NCI-H128 (cell line): Measurements from ENCODE around the gene LRIG3.

Experiments
- DNase-seq: peaks from one replicate; lab custom pipeline; 2025; ENCODE audit not compliant: unreplicated experiment; lab: John Stamatoyannopoulos, UW

The LRIG3 gene

DNA sequence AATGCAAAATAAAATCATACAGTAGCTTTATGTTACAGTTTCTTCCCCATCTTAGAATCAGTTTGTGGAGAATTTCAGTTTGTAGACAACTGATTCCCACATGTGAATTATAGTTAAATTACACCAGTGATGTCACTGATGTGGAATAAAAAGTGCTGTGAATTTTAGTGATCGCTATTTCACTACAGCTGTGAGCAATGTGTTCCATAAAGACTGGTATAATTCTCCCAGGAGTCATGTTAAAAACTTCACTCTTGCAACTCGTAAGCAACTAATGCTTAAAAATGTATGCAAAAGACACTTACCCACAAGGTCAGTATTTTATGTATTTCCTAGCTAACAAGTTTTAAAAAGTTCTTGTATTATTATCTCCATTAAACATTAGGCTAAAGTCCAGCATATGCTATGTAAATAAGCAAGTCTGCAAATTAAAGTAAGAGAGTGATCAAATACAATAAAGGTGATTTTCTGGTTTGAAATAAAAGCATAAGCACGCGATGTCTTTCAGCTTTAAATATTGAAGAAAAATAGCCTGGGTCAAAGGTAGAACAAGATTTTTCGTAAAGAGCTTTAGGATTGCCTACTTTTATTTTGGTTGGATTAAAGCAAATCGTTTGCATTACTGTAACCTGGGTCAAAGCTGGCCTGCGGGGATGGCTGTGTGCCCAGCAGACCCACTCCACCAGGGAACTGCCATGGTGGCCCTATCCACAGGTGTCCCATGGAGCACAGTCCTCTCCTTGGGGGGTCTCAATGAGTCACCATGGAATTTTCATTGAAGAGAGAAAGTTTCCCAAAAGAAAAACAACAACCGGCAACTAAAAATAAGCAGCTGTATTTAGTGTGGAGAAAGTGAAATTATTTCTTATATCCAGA is 12.7 kb upstream of the LRIG3 start:
- no peak for DNase-seq

DNA sequence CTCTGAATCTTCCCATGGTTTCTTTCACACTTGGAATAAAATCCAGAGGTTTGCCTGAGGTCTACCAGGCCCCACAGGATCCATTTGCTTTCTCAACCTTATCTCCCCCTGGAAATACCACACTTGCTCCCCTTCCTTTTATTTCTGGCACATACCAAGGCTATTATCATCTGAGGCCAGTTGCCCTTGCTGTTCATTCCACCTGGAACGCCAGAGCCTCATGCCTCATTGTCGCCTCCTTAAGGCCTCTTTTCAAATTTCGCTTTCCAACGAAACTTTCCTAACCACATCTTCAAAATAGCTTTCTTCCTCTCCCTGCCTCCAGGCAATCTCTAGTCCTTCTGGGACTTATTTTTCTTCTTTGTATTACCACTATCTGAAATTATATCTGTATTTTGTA is 11.2 kb upstream of the LRIG3 start:
- no peak for DNase-seq

DNA sequence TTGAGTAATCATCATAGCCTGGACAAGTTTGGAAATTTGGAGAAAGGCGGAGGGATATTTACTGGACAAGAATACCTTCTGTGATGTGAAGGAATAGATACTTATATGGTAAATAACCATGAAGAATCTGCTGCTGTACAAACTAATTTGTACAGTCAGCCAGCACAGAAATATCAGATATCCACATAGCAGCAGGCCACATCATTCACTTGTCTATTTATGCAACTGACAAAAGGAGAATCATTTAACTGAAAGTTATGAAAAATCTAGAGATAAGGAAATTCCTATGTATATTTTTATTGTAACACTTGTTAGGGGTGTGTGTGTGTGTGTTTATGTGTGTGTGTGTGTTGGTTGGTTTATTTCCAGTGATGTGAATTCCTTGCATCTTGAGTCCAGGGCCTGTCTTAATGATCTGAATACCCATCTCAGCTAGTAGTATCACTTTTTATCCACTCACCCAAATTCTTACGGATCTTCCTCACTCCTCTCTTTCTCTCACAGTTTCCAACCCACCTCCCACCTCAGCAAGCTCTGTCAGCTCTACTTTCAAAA is 10.5 kb upstream of the LRIG3 start:
- DNase-seq: no peak

DNA sequence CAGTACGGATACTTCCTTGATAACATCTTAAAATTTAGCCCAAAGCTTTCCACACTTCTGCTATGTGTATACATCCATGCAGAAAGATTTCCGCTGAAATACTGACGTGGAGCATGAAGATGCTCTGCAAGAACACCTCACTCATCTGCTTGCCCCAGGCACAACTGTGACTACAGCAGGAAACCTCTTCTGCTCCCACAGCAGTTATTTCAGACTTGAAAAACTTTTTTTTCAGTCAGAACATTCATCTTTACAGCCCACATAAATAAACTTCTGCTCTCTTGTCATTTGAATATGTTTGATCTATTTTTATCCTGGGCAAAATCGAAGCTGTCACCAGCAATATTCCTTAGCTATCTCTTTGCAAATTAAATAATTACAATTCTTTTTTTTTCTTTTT is 6.8 kb upstream of the LRIG3 start:
- DNase-seq: no peak

DNA sequence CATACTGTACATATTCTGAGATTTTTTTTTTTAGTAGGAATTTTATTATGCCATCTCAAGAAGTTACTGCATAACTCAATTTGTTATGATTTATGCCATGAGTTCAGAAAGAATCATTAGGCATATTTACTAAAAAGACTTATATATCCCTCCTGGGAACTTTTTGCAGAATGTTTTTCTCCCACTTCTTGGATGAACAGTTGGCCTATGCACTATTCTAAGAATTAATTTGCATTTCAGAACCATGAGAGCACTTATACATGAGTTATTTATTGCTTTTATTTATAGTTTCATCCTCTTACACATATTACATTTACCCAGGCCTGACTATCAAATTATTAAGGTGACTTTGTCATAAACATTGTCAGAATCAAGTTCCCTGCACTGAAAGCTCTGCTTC is 6.3 kb upstream of the LRIG3 start:
- no peak for DNase-seq

DNA sequence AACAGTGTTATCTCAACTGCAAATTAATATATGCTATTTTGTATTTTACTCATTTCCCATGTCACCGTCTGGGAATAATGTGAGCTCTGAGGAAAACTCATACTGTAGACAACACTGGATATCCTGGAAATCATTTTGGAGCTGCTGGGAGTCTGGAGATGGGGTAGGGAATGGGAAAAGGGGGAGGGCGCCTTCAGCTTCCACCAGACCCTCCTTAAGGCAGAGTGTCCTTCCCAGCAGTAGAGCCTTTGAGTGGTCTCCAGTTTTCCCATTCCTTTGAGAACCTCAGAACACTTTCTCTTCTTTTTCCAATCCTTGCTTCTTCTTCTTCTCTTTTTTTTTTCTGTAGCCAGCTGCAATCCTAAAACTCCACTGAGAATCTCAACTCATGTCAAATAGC is 5.4 kb upstream of the LRIG3 start:
- DNase-seq: no peak

DNA sequence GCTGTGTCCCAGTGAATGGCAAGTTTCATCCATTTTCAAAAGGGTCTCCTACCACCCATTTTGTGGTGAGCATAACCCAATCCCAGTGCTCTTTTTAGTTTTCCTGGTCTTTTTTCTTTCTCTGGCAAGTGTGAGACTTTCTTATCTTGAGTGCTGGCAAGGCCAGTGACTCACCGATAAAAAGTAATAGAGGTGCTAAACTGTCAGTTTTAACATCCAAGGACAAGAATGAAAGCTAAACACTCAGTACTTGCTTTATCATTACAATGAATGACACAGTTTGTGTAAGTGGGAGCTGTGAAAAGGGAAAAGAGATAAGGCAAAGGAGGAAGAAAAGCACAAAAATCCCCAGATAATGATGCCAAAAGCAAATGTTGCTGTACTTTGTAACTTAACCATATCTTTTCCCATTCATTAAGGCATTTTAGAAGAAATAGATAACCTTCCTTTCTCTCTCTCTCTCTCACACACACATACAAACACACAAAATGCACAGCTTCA is 4.9 kb upstream of the LRIG3 start:
- DNase-seq: no peak

DNA sequence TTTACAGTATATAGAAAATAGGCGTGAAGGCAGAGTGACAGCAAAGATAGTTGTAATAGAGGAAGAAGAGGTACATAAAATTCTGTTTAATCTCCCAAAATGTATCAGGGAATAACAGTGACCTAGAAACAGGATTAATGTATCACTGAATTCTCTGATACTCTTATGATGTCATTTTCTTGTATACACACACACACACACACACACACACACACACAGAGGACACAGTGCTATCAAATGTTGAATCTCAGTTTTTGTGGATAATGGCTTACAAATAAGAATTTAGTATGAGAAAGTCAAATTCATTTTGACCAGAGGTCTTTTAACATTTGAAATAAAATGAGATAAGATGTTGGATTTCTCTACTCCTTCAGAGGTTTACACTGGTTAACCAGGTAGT is 4.3 kb upstream of the LRIG3 start:
- no peak for DNase-seq

DNA sequence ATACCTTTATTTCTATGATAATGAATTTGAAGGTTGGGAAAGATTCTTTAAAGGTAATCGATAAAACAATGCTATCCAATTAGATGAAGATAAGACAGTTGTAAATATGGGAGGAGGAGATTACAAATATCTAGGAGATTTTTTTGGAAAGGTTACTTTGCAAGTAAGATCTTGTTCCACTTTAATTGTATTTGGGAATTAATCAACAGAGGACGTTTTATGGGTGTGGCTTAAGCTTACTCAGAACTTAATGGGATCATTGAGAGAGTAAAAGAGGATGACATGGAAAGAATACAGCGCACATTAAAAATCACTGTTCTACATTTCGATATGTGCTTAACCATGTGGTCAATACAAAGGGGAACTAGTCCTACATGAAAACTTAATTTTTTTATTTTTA is 3.5 kb upstream of the LRIG3 start:
- no peak for DNase-seq

DNA sequence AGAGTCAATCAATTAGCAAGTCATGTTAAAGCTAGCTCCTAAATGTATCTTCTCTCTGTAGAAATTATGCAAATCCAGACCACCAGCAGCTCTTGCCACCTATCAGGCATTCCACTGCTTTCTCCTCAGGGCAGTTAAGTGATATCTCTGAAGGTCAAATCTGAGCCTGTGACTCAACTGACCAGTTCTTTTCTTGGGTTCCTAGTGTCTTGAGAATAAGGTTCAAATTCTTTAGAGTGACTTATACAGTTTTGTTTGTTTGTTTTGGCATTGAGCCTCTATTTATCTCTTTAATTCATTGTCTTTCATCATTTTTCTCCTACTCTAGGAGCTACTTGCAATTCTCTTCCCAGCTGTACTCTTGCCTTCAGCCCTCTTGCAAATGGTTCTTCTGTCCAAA is 2.5 kb upstream of the LRIG3 start:
- no peak for DNase-seq

DNA sequence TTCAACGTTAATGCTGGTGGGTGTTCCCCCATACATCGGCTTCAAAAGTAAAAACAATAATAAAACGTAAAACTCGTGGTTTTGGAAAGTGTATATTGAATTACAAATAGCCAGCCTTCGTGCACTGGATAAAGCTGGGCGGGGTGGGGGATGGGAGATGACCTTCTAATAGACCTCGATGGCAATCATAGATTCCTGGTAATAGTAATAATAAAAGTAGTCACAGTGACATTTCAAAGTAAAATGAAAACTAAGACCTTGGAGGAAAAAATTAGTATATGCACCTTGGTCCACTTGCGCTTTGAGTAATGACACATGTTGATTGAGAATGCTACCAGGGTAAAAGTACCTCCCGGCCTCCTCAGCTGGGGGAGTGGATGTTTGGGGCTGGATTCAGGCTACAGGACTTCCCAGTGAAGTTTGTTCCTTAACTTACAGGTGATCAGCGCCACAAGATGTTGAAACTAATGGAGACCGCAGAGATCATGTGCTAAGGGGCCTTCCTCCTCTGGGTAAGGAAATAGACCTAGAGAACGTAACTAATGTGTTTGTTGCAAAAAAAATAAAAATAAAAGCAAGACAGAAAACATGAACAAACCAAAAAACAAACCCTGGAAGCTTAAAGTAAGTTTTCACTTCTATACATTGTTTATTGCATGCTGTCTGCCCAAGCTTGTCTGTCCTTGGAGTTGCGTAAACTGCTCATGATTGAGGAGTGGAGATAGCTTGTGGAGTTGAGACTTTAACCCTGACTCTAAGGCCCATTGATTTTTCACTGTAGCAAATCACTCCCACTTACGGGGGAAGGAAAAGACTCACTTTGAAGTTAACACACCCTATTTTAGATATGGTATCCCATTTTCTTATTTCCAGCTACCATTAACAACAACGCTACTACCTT is 907 bp upstream of the LRIG3 start:
- no peak for DNase-seq

DNA sequence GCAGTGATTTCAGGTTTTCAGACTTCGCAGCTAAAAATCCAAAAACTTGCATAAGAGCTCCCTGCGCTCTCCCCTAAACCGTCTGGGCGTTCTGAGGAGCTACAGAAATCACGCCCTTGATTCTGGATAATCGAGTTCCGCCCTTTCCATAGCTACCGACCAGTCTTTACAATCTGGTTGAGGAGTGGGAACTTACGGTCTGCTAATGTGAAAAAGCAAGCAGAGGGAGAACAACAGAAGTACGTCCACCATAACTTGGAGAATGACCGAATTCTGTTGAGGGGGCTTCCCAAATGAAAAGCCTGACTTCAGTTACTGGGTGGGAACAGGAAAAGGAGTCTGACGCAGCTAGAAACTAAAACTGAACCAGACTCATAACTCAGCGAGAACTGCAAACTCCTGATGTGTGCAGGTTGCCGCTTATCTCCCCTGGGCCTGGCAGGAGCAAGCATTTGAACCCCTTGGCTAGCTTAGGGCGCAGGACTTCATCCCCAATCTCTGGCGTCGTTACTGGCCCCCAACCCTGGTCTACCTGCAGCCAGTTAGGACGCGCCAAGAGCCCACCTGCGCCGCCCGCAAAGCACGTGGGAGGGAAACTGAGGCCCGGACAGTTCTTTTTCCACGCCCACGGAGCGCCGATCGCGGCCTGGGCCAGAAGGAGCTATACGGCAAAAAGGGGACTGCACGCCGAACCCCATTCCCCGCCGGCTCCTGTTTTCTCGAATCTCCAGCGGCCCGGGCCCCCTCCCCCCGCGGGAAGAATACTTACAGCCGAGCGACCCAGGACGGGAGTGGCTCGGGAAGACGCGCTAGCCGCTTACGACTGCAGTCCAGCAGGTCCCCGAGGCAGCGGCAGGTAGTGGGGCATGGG is 838 bp downstream of the LRIG3 start:
- no peak for DNase-seq

DNA sequence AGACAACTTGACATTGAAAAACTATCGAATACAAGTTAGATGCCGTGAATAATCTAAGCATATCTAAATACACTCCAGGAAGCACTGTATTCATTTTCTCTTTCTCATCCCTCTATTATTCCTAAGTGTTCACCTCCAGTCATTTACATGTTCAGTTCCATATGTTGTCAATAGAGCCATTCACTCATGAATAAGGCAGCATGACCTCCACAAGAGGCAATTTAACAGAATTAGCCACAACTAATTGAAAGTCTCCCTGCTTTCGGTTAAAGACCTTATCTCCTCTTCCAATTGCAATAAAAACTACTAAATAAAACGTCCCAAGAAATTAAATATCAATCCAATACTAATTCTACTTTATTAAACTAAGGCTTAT is 1.8 kb downstream of the LRIG3 start:
- no peak for DNase-seq

DNA sequence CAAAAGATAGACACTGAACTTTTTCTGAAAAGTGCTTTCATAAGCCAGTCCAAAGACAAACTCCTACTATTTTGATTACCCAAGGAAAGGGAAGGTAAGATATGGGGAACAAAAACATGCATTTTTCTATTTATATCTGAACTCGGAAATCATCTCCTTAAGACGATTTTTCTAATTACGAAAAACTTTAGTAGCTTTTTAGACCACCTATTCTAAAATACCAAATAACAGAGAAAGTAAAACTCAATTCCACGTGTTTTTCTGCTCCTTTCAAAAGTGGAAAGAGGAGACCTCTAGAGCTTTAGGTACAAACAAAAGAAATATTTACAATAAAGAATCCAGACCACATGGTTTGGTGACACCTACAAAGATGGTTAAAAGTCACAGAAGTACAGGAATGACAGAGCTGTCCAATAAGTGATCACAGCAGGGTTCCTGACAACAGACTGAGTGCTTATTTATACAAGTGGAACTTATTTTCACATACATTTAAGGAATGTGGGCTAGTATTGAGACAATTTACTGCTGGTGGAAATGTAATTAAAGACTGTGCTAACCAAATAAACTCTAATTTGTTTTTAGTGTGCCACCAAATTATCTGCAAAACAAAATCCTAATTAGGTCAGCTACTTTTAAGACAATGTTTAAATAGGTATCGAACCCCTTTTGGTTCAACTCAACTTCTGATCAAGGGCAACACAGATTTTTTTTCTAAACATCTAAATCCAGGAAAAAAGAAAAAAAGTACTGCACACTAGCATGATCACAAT is 2.4 kb downstream of the LRIG3 start:
- no peak for DNase-seq

DNA sequence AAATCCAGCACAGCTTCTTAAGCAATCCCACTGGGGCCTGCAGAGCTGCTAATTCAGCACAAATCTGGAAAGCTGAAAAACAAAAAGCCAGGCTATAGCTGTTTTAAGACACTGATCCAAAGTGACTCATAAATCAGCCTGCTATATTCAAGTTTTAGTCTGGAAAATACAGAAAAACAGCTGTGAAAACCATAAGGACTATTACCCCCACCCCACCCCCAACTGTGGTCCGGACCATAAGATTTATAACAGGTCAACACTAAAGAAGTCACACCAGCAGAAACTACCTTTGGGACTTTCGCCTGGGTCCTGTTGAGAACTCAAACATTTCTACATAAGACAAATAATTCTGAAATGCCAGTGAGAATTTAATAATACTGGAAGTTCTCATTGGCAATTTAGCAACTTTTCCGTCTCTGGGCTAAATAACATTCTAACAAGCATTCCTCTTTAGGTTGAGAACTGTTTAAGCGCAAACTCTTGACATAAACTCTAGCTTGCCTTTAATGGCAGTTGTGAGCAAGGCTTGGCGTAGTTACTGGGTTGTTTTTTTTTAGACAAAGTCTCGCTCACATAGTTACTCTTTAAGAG is 3.3 kb downstream of the LRIG3 start:
- DNase-seq: no peak

DNA sequence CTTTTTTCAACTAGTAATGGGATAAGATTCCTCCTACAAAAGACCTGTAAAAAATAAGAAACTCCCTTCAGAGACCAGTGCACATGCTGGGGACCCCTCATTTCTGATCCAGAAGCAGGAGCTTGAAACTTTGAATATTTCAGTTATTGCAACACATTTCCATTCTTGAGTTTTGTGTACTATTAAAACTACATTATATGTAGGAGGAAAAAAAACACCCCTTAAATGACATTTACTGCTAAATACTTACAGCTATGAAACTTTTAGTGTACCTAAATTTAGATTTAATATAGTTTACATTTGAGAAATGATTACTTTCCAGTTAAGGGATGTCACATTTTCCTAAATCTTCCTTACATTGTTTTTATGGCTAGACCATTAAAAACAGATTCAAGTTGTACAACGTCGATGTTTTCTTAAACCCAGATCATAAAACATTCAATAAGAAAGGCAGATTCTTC is 4.1 kb downstream of the LRIG3 start:
- DNase-seq: no peak

DNA sequence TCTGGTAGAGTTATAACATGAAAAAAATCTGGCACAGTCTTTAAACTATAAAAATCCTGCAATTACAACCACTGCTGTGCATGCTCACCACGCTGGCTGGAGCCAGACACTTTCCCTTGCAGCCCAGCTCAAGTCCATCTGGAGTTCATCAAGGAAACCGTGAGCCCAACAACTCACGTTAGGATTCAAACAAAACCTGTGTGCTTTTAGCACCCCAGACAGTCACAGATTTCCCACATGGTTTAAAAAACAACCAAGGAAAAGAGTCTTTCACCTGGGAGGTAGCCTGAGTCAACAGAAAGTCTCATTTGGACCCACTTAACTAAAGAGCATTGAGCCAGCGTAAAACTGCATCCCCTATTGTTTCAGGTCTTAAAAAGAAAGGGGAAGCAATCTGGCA is 4.7 kb downstream of the LRIG3 start:
- DNase-seq: no peak

DNA sequence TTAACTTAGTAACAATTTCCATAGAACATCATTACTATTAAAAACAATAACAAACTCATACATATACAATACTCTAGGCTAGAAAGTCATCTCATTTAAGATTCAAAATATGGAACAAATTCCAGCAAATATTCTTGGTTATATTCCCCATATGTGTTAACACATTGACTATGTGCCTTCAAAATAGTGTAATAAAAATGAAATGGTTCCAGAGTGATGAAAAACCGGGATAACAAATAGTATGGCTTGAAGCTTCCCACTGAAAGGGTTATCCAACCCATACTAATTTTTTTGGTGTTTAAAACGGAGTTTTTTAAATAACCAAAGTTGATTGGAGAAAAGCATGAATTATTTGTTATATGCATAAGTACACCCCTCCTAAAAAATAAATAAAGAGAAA is 5.3 kb downstream of the LRIG3 start:
- no peak for DNase-seq

DNA sequence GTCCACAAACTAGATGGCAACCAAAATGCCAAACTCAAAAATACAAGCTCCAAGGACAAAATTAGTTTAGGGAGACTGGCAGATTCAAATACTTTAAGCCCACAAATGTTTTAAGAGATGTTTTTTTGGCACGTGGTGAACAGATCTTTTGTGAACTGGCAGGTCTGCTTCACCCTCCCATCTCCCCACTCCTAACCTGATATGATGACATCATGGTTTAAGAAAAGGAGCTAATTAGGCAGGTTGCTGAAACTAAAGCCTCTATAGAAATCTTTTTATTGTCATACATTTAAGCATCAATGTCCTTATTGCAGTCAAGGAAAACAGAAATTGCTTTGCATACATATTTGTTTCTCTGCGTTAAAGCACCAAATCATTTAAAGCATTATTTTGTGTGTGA is 5.8 kb downstream of the LRIG3 start:
- no peak for DNase-seq

DNA sequence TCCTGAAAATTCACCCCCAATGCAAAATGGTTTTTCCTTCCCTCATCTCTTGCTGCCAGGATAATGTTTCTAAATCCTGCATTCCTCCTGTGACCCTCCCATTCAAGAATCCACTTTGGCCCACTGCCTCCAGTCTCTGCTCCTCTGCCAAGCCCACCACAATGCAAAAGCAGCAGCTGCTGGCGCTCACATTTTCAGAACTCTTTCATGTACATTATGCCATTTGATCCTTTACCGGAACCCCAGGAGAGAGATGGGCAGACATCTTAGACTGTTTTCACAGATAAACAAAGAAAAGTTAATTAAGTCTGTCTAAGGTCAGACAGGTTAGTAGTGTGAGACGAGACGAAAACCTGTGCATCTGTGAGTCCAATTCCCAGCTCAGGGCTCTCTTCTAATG is 12.9 kb downstream of the LRIG3 start:
- no peak for DNase-seq
